NCI-H2196 treated with DMSO at 0.1 percent for 48 hours (cell line): ENCODE data around the gene CLK2.
"Not testable (repeated sequence)": the region's sequence is repeated elsewhere in the genome, so short reads cannot be mapped to it uniquely, and the experiment has no call there.

Source experiments
- DNase-seq: peaks from one replicate; lab custom pipeline; 2025; ENCODE audit not compliant: unreplicated experiment; lab: John Stamatoyannopoulos, UW

The CLK2 gene

DNA sequence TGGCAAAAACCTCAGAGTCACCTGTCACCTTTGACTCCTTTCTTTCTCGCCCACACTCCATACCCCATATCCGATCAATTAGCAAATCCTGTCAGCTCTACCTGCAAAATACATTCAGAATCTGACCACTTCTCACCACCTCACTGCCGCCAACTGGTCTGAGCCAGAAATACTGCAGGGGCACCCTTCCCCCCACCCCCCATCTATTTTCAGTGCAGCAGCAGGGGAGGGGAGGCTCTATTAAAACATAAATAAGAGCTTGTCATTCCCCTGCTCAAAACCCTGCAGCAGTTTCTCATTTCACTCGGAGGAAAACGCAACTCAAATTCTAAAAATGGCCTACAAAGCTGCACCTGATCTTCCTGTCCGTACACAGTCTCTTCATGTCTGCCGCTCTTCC, 24.1 kb upstream of the CLK2 start:
- DNase-seq = no peak

DNA sequence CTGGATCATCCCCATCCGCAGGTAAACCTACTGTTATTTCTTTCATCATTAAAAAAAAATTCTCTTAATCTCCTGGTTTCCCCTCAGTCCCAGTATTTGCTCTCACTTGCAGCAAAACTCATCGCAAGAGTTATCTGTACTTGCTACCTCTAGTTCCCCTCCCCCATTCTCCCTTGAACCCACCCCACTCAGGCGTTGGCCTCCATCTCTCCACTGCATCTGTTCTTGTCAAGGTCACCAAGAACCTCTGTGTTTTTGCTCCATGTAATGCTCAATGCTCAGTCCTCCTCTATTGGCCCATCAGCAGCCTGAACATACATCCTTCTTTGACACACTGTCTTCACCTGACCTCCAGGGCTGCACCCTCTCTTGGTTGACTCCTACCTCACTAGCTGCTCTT, 23.4 kb upstream of the CLK2 start:
- no peak for DNase-seq

DNA sequence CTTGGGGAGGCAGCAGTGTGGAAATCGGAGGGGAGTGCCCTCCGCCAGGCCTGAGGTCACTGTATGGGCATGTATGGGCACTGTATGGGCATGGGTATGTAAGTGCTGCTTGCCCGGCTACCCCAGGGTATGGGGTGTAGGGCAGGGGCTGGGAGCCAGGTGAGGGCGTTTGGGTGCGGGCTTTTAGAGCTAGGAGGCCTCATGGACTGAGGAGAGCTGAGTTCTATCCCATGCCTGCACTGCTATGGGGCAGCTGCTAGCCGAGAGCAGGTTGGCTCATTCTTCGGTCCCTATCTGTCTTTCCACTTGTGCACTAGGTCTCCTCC, 22.6 kb upstream of the CLK2 start:
- DNase-seq = no peak

DNA sequence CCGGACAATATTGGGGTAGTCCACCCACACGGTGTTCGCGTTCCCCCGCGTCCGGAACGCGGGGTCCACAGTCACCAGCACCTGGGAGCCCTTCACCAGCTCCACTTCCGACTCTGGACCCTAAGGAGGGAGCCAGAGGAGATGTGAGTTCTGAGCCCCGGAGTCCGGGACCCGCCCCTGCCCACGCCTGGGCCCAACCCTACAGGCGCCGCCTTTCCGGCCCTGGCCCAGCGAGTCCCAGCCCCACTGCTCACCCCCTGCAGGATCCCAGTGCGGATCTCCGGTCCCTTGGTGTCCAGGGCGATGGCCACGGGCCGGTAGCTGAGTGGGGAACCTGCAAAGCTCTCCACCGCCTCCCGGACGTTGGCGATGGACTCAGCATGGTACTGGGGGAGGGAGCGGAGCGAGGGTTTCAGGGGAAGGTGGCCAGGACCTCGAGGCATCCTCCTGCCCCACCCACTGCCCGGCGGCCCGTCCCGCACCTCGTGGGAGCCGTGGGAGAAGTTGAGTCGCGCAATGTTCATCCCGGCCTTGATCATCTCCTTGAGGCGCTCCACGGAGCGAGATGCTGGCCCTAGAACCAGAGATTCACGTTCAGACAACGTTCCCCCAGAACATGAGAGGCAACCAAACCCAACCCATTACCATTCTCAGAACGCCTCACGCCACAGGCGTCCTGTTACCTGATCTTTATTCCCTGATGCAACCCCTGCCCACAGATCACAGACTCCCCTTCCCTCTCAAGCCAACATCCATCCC, 22.1 kb upstream of the CLK2 start:
- DNase-seq = no peak

DNA sequence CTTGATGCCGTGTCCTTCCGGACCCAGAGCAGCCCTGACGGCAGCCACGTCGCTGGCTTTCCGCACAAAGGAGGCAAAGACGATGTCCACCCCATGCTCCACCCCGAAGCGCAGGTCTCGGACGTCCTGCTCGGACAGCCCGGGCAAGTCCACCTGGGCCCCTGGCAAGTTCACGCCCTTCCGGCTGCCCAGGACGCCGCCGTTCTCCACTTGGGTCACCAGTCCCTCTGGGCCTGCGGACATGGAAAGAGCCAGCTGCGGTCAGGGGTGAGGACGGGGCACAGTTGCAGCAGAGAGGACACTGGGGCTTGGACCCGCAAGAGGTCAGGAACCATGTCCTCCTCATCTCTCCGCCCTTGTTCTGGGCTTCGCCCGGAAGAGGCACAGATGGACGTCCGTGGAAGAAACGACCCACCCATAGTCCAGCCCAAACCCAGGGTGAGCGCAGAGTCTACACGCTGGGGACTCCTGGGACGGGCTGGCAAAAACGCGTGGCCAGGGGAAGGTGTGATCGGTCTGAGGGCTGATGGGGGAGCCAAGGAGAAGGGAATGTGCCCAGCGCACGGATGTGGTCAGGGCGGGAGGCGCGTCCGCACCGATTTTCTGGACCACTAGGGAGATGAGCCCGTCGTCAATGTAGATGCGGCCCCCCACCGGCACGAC, 21.3 kb upstream of the CLK2 start:
- no peak for DNase-seq

DNA sequence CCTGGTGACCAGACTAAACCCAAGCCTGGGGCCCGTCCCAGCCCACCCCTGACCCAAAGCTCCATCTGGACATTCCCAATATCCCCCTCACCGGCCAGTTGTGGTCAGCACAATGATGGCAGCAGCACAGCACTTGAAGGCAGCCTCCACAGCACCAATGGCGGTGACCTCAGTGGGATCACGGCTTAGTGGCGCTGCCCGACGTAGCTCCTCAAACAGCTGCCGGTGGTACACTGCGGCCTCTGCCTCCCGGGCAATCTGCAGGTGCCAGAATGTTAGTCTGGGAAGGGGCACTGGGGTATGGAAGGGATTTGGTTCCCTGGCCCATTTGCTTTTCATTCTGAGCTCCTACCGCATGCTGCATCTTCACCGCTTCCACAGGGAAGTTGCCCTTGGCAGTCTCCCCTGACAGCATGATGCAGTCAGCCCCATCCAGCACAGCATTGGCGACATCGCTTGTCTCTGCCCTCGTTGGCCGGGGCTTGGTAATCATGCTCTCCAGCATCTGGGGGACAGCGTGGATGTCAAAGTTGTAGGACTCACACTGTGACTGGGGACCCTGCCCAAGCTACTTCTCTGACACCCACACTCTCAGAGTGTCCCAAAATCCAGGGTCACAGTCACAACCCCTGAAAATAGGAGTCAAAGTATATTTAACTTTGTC, 19.9 kb upstream of the CLK2 start:
- no peak for DNase-seq

DNA sequence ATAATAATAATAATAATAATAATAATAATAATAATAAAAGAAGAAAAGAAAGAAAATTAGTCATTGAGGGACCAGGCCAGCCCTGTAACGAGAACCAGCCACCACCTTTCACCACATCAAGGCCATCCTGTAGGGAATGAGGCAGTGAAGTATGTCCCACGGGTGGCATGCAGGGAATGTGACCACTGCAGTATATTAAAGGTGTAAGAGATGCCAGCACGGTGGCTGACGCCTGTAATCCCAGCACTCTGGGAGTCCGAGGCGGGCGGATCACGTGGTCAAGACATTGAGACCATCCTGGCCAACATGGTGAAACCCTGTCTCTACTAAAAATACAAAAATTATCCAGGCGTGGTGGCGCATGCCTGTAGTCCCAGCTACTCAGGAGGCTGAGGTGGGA, 17.7 kb upstream of the CLK2 start:
- DNase-seq = not testable (repeated sequence)

DNA sequence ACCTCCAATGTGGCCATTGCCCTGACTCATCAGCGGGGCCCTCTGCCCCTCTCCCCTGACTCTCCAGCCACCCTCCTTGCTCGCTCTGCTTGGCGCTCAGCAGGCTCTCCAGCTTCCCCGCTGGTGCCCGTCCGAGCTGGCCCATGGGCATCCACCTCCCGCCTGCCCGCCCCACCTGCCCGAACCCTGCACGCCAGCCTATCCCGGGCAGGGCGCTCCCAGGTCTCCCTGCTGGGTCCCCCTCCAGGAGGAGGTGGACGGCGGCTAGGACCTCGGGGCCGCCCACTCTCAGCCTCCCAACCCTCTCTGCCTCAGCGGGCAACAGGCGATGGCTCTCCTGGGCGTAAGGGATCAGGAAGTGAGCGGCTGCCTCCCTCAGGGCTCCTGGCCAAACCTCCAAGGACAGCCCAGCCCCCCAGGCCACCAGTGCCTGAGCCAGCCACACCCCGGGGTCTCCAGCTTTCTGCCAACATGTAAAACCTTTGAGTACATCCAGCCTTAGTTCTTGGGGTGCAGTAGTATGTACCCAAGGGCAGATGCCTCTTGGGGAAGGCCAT, 14.8 kb upstream of the CLK2 start:
- DNase-seq = no peak

DNA sequence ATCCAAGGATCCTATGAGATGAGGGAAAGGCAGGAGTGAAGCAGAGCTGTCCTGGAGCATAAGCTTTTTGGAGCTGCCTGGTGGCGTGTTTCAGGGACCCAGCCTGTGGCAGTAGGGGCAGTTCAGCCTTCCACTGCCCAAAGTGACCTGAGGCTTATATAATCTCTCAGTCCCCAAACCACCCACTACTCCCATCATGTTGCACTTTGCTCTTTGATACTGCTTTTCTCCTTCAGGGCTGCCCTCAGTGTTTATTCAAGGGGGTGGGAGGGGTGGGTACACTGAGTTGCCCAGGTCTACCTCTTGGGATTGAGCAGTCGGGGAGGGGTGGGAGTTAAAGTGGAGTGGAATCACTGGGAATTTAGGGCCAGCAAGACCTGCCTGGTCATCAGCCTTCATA, 13.2 kb upstream of the CLK2 start:
- no peak for DNase-seq

DNA sequence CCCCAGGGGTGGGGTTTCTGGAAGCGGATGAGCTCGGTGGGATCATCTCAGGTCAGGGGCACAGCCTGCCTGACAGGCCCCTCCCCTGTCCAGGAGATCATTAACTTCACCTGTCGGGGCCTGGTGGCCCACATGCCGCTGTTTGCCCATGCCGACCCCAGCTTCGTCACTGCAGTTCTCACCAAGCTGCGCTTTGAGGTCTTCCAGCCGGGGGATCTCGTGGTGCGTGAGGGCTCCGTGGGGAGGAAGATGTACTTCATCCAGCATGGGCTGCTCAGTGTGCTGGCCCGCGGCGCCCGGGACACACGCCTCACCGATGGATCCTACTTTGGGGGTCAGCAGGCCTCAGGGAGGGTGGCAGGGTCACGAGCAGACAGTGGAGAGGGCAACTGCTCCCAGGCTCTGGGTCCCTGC, 12.3 kb upstream of the CLK2 start:
- no peak for DNase-seq

DNA sequence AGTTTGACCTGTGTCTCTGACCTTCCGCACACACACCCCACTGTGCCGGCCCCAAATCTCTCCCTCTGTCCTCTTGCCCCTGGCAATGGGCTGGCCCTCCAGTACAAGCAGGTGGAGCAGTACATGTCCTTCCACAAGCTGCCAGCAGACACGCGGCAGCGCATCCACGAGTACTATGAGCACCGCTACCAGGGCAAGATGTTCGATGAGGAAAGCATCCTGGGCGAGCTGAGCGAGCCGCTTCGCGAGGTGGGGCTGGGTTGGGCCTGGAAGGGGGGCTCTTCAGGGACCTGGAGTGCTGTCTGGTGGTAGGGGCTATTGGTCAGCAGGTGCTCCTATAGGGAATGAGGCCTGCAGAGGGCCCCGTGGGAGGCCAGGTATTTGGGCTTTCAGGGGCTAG, 11.8 kb upstream of the CLK2 start:
- no peak for DNase-seq

DNA sequence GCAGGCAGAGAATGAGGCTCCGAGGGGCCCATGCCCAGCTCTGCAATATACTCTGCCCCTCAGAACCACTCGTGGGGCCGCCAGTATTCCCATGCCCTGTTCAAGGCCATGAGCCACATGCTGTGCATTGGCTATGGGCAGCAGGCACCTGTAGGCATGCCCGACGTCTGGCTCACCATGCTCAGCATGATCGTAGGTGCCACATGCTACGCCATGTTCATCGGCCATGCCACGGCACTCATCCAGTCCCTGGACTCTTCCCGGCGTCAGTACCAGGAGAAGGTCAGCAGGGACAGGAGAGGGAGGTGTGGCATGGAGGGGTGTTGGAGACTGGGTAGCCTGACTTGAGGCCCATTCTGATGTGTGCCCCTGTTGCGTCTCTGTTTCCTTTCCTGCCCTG, 11.2 kb upstream of the CLK2 start:
- DNase-seq = no peak

DNA sequence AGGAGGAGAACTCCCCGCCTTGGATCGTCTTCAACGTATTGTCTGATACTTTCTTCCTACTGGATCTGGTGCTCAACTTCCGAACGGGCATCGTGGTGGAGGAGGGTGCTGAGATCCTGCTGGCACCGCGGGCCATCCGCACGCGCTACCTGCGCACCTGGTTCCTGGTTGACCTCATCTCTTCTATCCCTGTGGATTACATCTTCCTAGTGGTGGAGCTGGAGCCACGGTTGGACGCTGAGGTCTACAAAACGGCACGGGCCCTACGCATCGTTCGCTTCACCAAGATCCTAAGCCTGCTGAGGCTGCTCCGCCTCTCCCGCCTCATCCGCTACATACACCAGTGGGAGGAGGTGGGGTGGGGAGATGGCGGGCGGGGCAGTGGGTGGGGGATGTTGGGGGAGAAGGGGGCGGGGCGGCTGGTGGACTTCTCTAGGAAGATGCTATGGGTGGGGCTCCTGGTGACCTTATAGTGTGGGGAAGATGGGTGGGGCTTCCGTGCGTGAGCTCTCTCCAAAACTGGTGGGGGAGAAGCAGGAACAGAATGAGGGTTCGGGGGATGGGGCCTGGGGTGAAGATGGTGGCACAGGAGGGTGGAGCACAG, 9.3 kb upstream of the CLK2 start:
- no peak for DNase-seq

DNA sequence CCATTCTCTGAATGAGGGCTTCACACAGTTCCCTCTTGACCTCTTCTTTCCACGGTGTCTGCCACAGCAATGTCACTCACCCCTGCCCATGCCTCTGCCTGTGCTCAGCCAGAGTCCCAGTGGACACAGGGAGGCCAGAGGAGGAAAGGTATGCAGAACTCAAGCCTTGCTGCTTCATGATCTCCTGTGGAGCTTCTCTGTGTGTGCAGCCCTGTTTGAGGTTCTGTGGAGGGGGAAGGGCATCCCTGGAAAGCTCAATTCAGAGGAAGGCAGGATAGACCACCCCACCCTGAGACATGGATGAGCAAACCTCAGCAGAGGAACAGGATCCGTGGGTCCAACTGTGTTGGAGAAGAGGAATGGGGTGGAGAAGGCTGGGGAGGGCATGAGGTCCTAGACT, 6.0 kb upstream of the CLK2 start:
- no peak for DNase-seq

DNA sequence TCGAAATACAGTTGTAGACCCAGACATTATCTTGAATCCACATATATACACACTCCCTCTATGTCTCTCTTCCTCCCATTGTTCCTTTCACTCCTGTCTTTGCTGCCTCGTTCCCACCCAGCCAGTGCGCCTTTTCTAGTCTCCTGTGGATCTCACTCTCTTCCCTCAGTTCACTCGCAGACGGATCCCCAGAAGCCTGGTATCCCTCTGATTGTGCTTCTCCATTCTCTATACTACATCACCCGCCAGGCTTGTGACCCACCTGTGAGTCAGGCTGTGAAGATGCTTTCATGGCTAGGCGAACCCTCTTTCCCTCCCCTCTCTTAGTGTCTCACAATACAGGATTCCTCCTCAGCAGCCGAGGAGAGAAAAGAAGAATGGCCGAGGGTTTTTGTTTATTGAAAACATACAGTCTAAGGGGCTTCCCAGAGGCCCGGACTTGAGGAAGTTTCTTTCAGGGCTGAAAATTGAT, 5.4 kb upstream of the CLK2 start:
- DNase-seq = no peak

DNA sequence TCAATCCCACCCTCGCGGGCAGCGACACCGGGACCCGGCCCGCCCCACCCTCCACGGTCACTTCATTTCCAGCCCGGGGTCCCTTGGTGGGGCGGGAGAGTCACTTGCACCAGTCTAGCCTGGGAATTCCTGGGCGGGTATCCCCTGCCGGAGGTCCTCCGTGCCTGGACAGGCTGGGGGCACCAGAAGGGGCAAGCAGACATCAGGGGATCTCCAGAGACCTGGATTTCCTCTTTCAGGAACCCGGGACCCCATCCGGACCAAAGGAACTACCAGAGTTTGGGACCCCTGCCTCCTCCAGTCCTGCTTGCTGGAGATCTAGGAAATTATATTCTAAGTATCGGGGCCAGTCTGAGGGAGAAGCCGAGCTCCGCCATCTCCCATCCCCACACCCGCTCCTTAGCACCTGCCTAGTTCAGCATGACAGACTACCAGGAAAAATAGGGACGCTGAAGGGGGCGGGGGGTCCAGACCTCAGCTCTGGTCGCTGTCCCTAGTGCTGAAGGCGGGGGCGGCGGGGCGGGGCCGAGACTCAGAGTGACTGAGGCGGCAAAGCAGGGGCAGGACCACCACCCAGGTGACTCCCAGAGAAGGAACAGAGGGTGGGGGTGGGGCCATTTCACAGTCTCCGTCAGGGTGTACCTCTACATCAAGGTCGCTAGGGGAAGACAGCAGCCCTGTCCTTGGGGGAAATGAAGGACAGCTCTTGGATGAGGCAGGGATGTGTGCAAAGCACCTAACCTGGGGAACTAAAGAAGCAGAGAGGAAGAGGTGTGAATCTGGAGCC, 4.8 kb upstream of the CLK2 start:
- DNase-seq = peak; percentile 40

DNA sequence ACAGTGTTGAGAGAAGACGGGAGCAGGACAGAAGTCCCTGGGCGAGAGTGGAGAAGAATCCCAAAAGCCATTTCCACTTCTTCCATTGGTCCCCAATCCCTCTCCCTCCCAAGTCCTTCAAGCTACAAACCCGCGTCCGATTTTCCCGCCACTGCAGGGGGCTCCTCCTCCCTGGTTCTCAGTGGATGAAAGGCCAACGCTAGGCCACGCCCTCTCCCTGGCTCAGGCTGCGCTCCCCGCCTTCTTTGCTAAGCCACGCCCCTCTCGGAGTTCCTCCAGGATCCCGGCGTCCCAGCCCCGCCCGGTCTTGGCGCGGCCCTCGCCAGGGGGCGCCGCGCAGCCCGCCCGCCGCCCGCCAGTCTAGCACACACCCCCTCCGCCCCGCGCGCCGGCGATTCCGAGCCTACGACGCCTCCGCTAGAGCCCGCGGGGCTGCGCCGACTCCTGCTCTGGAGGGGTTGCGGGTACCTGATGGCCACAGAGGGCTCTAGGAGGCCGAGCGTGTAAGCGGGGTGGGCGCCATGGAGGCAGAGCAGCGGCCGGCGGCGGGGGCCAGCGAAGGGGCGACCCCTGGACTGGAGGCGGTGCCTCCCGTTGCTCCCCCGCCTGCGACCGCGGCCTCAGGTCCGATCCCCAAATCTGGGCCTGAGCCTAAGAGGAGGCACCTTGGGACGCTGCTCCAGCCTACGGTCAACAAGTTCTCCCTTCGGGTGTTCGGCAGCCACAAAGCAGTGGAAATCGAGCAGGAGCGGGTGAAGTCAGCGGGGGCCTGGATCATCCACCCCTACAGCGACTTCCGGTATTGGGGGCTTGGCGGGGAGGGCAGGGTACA, 4.0 kb upstream of the CLK2 start, which contains the start of gene HCN3:
TSS of gene HCN3 (plus strand) at position 394 of the 832 bp plus-strand sequence. CDS start at position 522, 128 bp downstream.
- peak; percentile 97 for DNase-seq

DNA sequence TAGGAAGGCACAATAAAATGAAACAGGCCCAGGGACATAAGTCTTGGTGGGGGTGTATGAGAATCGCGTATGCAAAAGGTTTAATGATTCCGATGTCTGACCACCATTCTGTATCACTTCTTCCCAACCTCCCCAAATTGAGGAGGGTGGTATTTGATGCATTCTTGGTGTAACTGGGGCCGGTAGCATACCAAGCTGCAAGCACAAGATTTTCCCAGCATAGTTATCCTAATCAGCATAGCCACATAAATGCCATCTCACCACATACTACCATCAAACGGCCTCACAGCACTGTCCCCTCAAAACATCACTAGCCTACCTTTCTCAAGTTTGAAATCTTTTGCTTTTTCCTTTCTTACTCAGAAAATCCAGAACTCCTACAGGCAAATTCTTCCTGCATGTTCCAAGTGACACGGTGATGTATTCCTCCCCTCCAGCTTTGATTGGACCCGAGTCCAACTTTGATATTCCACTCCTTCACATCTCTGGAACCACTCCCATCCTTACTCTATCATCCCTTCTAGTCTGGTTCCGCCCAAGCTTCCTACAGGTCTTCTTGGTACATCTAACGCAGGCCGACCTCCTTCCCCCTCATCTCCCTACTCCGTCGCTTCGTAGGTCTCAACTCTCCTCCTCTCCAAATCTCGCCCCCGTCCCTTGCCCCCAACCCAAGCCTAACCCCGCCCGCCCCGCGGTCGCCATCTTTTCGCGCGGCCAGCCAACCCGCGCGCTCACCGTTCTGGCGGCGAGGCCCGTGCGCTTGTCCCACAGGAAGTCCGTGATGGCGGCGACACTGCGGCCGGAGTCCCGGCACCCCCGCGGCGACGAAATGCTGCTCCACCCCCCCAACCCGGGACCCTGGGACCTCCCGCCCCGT, 600 bp downstream of the CLK2 start:
- peak; percentile 57 for DNase-seq

DNA sequence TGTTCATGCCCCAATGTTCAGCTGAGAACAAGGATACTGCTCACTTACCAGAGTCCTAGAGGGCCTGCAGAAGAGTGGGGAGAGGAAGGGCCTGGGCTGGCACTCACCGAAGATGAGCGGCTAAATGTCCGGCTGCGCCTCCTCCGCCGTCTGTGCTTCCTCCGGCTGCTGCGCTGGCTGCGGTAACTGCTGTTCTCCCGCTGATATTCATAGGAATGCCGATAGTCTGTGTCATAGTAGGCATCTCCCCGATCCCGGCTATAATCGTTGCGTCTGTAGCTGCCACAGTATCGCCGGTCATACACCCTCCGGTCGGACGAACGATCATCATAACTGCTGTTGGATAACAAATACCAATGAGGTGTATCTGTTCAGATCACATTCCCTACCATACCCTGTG, 3.9 kb downstream of the CLK2 start:
- DNase-seq = no peak
